GM23248 (cell line): ENCODE data around the gene CMTM7.

Source experiments
- EZH2 ChIP-seq: fragments of 200-600 bp; sonication (generic); IDR thresholded peaks from 2 replicates; pipeline ENCODE4 v1.6.1; 2018; ENCODE audit warnings: antibody characterized with exemption, mild to moderate bottlenecking; ENCODE audit not compliant: insufficient read depth, poor library complexity, severe bottlenecking
- EZH2phosphoT487 ChIP-seq: fragments of 200-600 bp; sonication (generic); IDR thresholded peaks from 2 replicates; pipeline ENCODE4 v1.6.1; 2018; ENCODE audit warnings: antibody characterized with exemption, moderate library complexity, mild to moderate bottlenecking, low read depth; ENCODE audit not compliant: insufficient read depth

DNA sequence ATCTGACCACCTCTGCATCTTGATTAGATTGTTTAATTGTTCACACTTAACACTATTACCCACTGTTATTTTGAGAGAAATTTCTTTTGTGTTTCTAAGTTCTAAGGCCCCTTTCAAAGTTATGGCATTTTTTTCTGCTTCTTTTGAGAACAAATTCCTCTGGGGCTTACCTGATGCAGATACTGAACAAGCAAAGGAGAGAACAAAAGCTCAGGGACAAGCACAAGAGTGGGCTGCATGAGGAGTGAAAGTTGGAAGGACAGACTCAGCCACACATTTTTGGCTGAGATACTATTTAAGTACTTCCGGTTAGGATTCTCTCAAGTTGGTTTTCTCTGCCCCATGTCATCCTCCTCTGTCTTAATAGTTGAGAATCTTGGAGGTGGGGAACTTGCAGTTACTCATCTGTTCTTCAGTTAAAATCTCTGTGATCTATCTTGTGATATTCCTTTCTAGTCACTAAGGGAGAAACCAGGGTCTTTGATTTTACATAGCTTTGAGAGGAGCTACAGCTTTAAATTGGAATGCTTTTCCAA, 56.3 kb downstream of the CMTM7 start:
- TF ChIP-seq EZH2phosphoT487 = no peak
- no peak for TF ChIP-seq EZH2
